ENCODE measurements around the gene DHX36. TPM values are rescaled to one million over a fixed set of nuclear protein-coding genes. Genes with fewer than 3 reads are reported as not detected.
A peak's percentile ranks its signal among the peaks of the same experiment; 100 is the strongest.

Gene DHX36
- total RNA-seq, 1 experiment from 2014 or later, result 121 TPM

- Histone ChIP-seq H3K27ac (ENCODE audit: low read depth, low read length, poor library complexity, severe bottlenecking) (no peak overlapping the region), H3K36me3 (ENCODE audit: insufficient read depth, low read length, poor library complexity, severe bottlenecking) (peaks cover 92% of the 10 kb centered on the region), H3K4me1 (ENCODE audit: insufficient read depth, low read length, poor library complexity, severe bottlenecking) (no peaks in the 10 kb centered on the region), H3K27me3 (replicated peaks; ENCODE audit: insufficient read depth, low read depth, low read length, poor library complexity) (no peaks in the 10 kb centered on the region), H3K4me3 (ENCODE audit: low read depth, low read length, poor library complexity, severe bottlenecking) (no peak overlapping the region), H3K9me3 (ENCODE audit: low read depth, low read length, poor library complexity, severe bottlenecking) (no peaks in the 10 kb centered on the region)
- ChIA-PET POLR2A (ENCODE audit: low non-redundant PET) (no interaction called here), CTCF (no interaction called here)
- DNase-seq (ENCODE audit: low spot score), result no peak
- intact Hi-C loops (cut with micrococcal nuclease; ENCODE audit: unreplicated experiment), result no loop called here
- TF ChIP-seq EZH2 (IDR thresholded peaks at IDR 0.05; ENCODE audit: borderline replicate concordance, low read depth, low read length, poor library complexity, severe bottlenecking) (no peak), CTCF (conservative IDR thresholded peaks at IDR 0.05; ENCODE audit: low read depth, low read length) (no peak)
- BruUV-seq (replicated peaks), result no TSS peak
Observed at GRCh38 chr3:154304116-154304786, 20.0 kb downstream of the DHX36 start.

GRCh38 chr3:154301561-154301960, 22.7 kb downstream of the DHX36 start:
- no peak overlapping the region for H3K4me3 ChIP-seq (ENCODE audit: low read depth, low read length, poor library complexity, severe bottlenecking)
- H3K27ac ChIP-seq (ENCODE audit: low read depth, low read length, poor library complexity, severe bottlenecking), result no peak overlapping the region
- no peaks in the 10 kb centered on the region for H3K4me1 ChIP-seq (ENCODE audit: insufficient read depth, low read length, poor library complexity, severe bottlenecking)
- no TSS peak for BruUV-seq (replicated peaks)
- CTCF ChIA-PET, result no interaction called here
- no peaks in the 10 kb centered on the region for H3K9me3 ChIP-seq (ENCODE audit: low read depth, low read length, poor library complexity, severe bottlenecking)
- no peak for TF ChIP-seq EZH2 (IDR thresholded peaks at IDR 0.05; ENCODE audit: borderline replicate concordance, low read depth, low read length, poor library complexity, severe bottlenecking)
- TF ChIP-seq CTCF (conservative IDR thresholded peaks at IDR 0.05; ENCODE audit: low read depth, low read length), result 0 out of 2 replicates have a peak, but pooled peaks have one; percentile 10
- no peaks in the 10 kb centered on the region for H3K27me3 ChIP-seq (replicated peaks; ENCODE audit: insufficient read depth, low read depth, low read length, poor library complexity)
- H3K36me3 ChIP-seq (ENCODE audit: insufficient read depth, low read length, poor library complexity, severe bottlenecking), result peaks cover 93% of the 10 kb centered on the region
- POLR2A ChIA-PET (ENCODE audit: low non-redundant PET), result no interaction called here
- DNase-seq (ENCODE audit: low spot score), result no peak
- intact Hi-C loops (cut with micrococcal nuclease; ENCODE audit: unreplicated experiment), result no loop called here

GRCh38 chr3:154294016-154294415, 30.3 kb downstream of the DHX36 start:
- Histone ChIP-seq H3K27me3 (replicated peaks; ENCODE audit: insufficient read depth, low read depth, low read length, poor library complexity) (no peaks in the 10 kb centered on the region), H3K4me1 (ENCODE audit: insufficient read depth, low read length, poor library complexity, severe bottlenecking) (no peaks in the 10 kb centered on the region), H3K27ac (ENCODE audit: low read depth, low read length, poor library complexity, severe bottlenecking) (no peak overlapping the region), H3K4me3 (ENCODE audit: low read depth, low read length, poor library complexity, severe bottlenecking) (no peak overlapping the region), H3K36me3 (ENCODE audit: insufficient read depth, low read length, poor library complexity, severe bottlenecking) (peaks cover 87% of the 10 kb centered on the region), H3K9me3 (ENCODE audit: low read depth, low read length, poor library complexity, severe bottlenecking) (no peaks in the 10 kb centered on the region)
- intact Hi-C loops (cut with micrococcal nuclease; ENCODE audit: unreplicated experiment), result no loop called here
- CTCF ChIA-PET, result no interaction called here
- no TSS peak for BruUV-seq (replicated peaks)
- no peak for DNase-seq (ENCODE audit: low spot score)
- POLR2A ChIA-PET (ENCODE audit: low non-redundant PET), result no interaction called here
- TF ChIP-seq CTCF (conservative IDR thresholded peaks at IDR 0.05; ENCODE audit: low read depth, low read length) (no peak), EZH2 (IDR thresholded peaks at IDR 0.05; ENCODE audit: borderline replicate concordance, low read depth, low read length, poor library complexity, severe bottlenecking) (no peak)
